H1 (cell line): ENCODE measurements around the gene SERPINB2. TPM values are rescaled to one million over a fixed set of nuclear protein-coding genes. Genes with fewer than 3 reads are reported as not detected.
"Not testable (repeated sequence)": the region's sequence is repeated elsewhere in the genome, so short reads cannot be mapped to it uniquely, and the experiment has no call there.

ENCODE experiments used
- CTCF ChIA-PET: fragments of 300-600 bp; sonication (Branson Sonifier 250); formaldehyde crosslinking; loops from one replicate; lab custom pipeline; 2021; ENCODE audit not compliant: partially characterized antibody; lab: Charles Lee
- POLR2A ChIA-PET: fragments of 300-600 bp; sonication (Branson Sonifier 250); formaldehyde crosslinking; loops from one replicate; lab custom pipeline; 2021; ENCODE audit warnings: inconsistent platforms; ENCODE audit not compliant: partially characterized antibody; lab: Charles Lee
- DNase-seq, 2 experiments: peaks; one replicate each; pipeline versions ENCODE4 v3.0.0 to v3.0.0-alpha.2; 2010 to 2022; ENCODE audit warnings: low spot score in 2 of 2, low read depth in 1 of 2, mixed read lengths in 1 of 2
- FAIRE-seq: peaks from 2 replicates; lab custom pipeline; 2011; peaks lifted over from hg19 to GRCh38; lab: Jason Lieb, UNC
- H2AFZ ChIP-seq: 2 replicates; pipeline ENCODE4 v1.8.1; 2012; ENCODE audit warnings: low read length, inconsistent platforms
- H2AK5ac ChIP-seq: 2 replicates; pipeline ENCODE4 v1.6.1; 2013; ENCODE audit warnings: low read depth, low read length
- H2BK120ac ChIP-seq: replicated peaks from 2 replicates; pipeline ENCODE3; 2013; ENCODE audit warnings: low read depth, low read length, inconsistent platforms
- H2BK12ac ChIP-seq: 2 replicates; pipeline ENCODE4 v1.6.1; 2013; ENCODE audit warnings: low read depth, low read length
- H2BK15ac ChIP-seq: 2 replicates; pipeline ENCODE4 v1.6.1; 2013; ENCODE audit warnings: low read length
- H2BK20ac ChIP-seq: 2 replicates; pipeline ENCODE4 v1.6.1; 2013; ENCODE audit warnings: low read length
- H2BK5ac ChIP-seq: 2 replicates; pipeline ENCODE4 v1.6.1; 2013; ENCODE audit warnings: low read depth, low read length
- H3K14ac ChIP-seq: 2 replicates; pipeline ENCODE4 v1.6.1; 2013; ENCODE audit warnings: inconsistent platforms; ENCODE audit not compliant: insufficient read length
- H3K18ac ChIP-seq: 2 replicates; pipeline ENCODE4 v1.6.1; 2013; ENCODE audit warnings: low read length; ENCODE audit errors: extremely low read depth
- H3K23ac ChIP-seq: 2 replicates; pipeline ENCODE4 v1.6.1; 2013; ENCODE audit warnings: inconsistent platforms; ENCODE audit not compliant: insufficient read length
- H3K23me2 ChIP-seq: 2 replicates; pipeline ENCODE4 v1.6.1; 2013; ENCODE audit warnings: low read depth, low read length
- H3K27ac ChIP-seq: 2 replicates; pipeline ENCODE4 v1.6.1; 2011; ENCODE audit warnings: low read depth, low read length, inconsistent platforms
- H3K27me3 ChIP-seq, 4 experiments: replicated peaks in 1 of 4; 1 replicate in 1 of 4; 2 replicates in 3 of 4; pipeline versions ENCODE4 v1.6.1 to v1.8.1; 2011 to 2013; ENCODE audit warnings: low read length in 3 of 4, mild to moderate bottlenecking in 3 of 4, inconsistent platforms in 2 of 4, mixed read lengths in 2 of 4, moderate library complexity in 1 of 4; ENCODE audit not compliant: control insufficient read depth in 3 of 4, insufficient read depth in 3 of 4; ENCODE audit errors: extremely low read depth in 1 of 4
- H3K36me3 ChIP-seq, 4 experiments: 2 replicates each; pipeline versions ENCODE4 v1.6.1 to v1.8.1; 2011 to 2013; ENCODE audit warnings: mild to moderate bottlenecking in 4 of 4, low read length in 3 of 4, moderate library complexity in 2 of 4, control low read depth in 1 of 4, inconsistent platforms in 1 of 4; ENCODE audit not compliant: insufficient read depth in 4 of 4, control insufficient read depth in 2 of 4
- H3K4ac ChIP-seq: replicated peaks from 2 replicates; pipeline ENCODE3; 2013; ENCODE audit warnings: low read length, low read depth, mixed read lengths, inconsistent platforms; ENCODE audit not compliant: insufficient read length
- H3K4me1 ChIP-seq, 4 experiments: replicated peaks in 1 of 4; 1 replicate in 1 of 4; 2 replicates in 3 of 4; pipeline versions ENCODE4 v1.6.1 to v1.8.1; 2011 to 2013; ENCODE audit warnings: low read length in 3 of 4, inconsistent platforms in 2 of 4, mixed read lengths in 1 of 4; ENCODE audit not compliant: insufficient read depth in 4 of 4, control insufficient read depth in 3 of 4
- H3K4me2 ChIP-seq, 2 experiments: 2 replicates each; pipeline versions ENCODE4 v1.6.1 to v1.8.1; 2011 to 2013; ENCODE audit warnings: low read depth in 2 of 2, low read length in 2 of 2, control low read depth in 1 of 2, inconsistent platforms in 1 of 2, mild to moderate bottlenecking in 1 of 2; ENCODE audit not compliant: insufficient read depth in 1 of 2
- H3K4me3 ChIP-seq, 4 experiments: fragments of 200-600, 300-600 bp in 1 of 4; sonication (generic), shearing (Covaris generic), sonication (Bioruptor Twin) in 1 of 4; 2 replicates each; pipeline versions ENCODE4 v1.5.1 to v1.8.1; 2011 to 2016; ENCODE audit warnings: low read length in 4 of 4, low read depth in 3 of 4, control low read depth in 2 of 4, inconsistent platforms in 2 of 4, mild to moderate bottlenecking in 2 of 4, mixed read lengths in 1 of 4, moderate library complexity in 1 of 4; ENCODE audit not compliant: insufficient read depth in 2 of 4; ENCODE audit errors: extremely low read depth in 1 of 4
- H3K56ac ChIP-seq: replicated peaks from 2 replicates; pipeline ENCODE3; 2013; ENCODE audit warnings: low read depth, mild to moderate bottlenecking, mixed read lengths, low read length, inconsistent platforms; ENCODE audit not compliant: insufficient read length
- H3K79me1 ChIP-seq: 2 replicates; pipeline ENCODE4 v1.6.1; 2013; ENCODE audit warnings: low read depth, low read length, control low read depth
- H3K79me2 ChIP-seq, 2 experiments: 2 replicates each; pipeline versions ENCODE4 v1.6.1 to v1.8.1; 2012 to 2013; ENCODE audit warnings: low read length in 2 of 2, mild to moderate bottlenecking in 2 of 2, inconsistent platforms in 1 of 2; ENCODE audit not compliant: insufficient read depth in 2 of 2, control insufficient read depth in 1 of 2
- H3K9ac ChIP-seq, 4 experiments: replicated peaks in 1 of 4; 1 replicate in 1 of 4; 2 replicates in 3 of 4; pipeline versions ENCODE4 v1.6.1 to v1.8.1; 2011 to 2013; ENCODE audit warnings: low read depth in 3 of 4, low read length in 3 of 4, control low read depth in 2 of 4, mild to moderate bottlenecking in 2 of 4, moderate library complexity in 2 of 4, inconsistent platforms in 1 of 4; ENCODE audit errors: extremely low read depth in 1 of 4
- H3K9me3 ChIP-seq, 2 experiments: 2 replicates each; pipeline versions ENCODE4 v1.6.1 to v1.8.1; 2012 to 2013; ENCODE audit warnings: mild to moderate bottlenecking in 2 of 2, moderate library complexity in 2 of 2, control low read depth in 1 of 2, inconsistent platforms in 1 of 2, low read depth in 1 of 2, low read length in 1 of 2, mixed read lengths in 1 of 2; ENCODE audit not compliant: insufficient read depth in 2 of 2
- H4K20me1 ChIP-seq, 2 experiments: replicated peaks in 1 of 2; 2 replicates each; pipeline versions ENCODE3 to v1.8.1; 2011 to 2013; ENCODE audit warnings: inconsistent platforms in 2 of 2, low read length in 2 of 2, mild to moderate bottlenecking in 1 of 2; ENCODE audit not compliant: insufficient read depth in 2 of 2, control insufficient read depth in 1 of 2
- H4K5ac ChIP-seq: 2 replicates; pipeline ENCODE4 v1.6.1; 2013; ENCODE audit warnings: low read length, low read depth, mixed read lengths, inconsistent platforms; ENCODE audit not compliant: insufficient read length
- H4K8ac ChIP-seq: 2 replicates; pipeline ENCODE4 v1.8.0; 2013; ENCODE audit warnings: mild to moderate bottlenecking, moderate library complexity, low read length, inconsistent platforms; ENCODE audit not compliant: insufficient read depth; ENCODE audit errors: extremely low read depth
- H4K91ac ChIP-seq: replicated peaks from 2 replicates; pipeline ENCODE3; 2013; ENCODE audit warnings: low read length, mixed read lengths, inconsistent platforms; ENCODE audit not compliant: insufficient read length
- polyA plus RNA-seq, 7 experiments: library from polyadenylated mRNA; depleted of rRNA in 3 of 7; stranded (reverse) in 5 of 7; unstranded in 2 of 7; fragments of >200 nt in 5 of 7; fragments of 200-250 nt in 2 of 7; gene quantifications; 1 replicate in 5 of 7; 2 replicates in 1 of 7; 4 replicates in 1 of 7; pipeline versions ENCODE4 v1.2.1 to v1.2.3, GENCODE V29; 2011 to 2013; ENCODE audit warnings: missing spikeins in 2 of 7, mixed read lengths in 2 of 7
- total RNA-seq: library from RNA; stranded (reverse); fragmentation: NEBNext Ultra II Directional; extraction: Animal tissue kit (Norgen Biotek cat#: 25700); gene quantifications from 2 replicates; pipeline ENCODE4 v1.2.1, GENCODE V29; 2021

The SERPINB2 gene
- total and polyA plus RNA-seq, 2 of the 8 experiments (the other 6 are each of a cell fraction or from before 2014, with no cell fraction given), result not detected

GRCh38 chr18:63929369-63929768 is 41.9 kb downstream of the SERPINB2 start:
- H2BK5ac ChIP-seq, FAIRE-seq, H3K79me1 ChIP-seq, H3K27ac ChIP-seq, H3K9me3 ChIP-seq, H2AFZ ChIP-seq, H3K79me2 ChIP-seq, H3K4me1 ChIP-seq, H3K14ac ChIP-seq, H3K18ac ChIP-seq, H3K4me3 ChIP-seq, H2BK120ac ChIP-seq, H4K20me1 ChIP-seq, H3K4me2 ChIP-seq, H2BK20ac ChIP-seq, H3K9ac ChIP-seq, H3K27me3 ChIP-seq, H3K23me2 ChIP-seq, H4K5ac ChIP-seq, H3K23ac ChIP-seq, H4K8ac ChIP-seq, H2BK15ac ChIP-seq, DNase-seq, H3K56ac ChIP-seq, POLR2A ChIA-PET, H4K91ac ChIP-seq, H2BK12ac ChIP-seq, H3K4ac ChIP-seq, H3K36me3 ChIP-seq, H2AK5ac ChIP-seq: not testable (repeated sequence)
- CTCF ChIA-PET, result interaction anchor here (0.6 kb wide), 1 partner anchor 1897 kb away, joined by 3 read pairs; no protein-coding TSS in a partner anchor
